ACHN (cell line): ENCODE measurements around the gene RAB11FIP3.
A peak's percentile ranks its signal among the peaks of the same experiment; 100 is the strongest.
"Not testable (repeated sequence)": the region's sequence is repeated elsewhere in the genome, so short reads cannot be mapped to it uniquely, and the experiment has no call there.

Source experiments
- DNase-seq: peaks from one replicate; pipeline ENCODE4 v3.0.0-alpha.2; 2015
- in situ Hi-C: cut with HindIII; loops from 2 replicates; pipeline ENCODE4 v1.10.0; 2017; ENCODE audit warnings: low sequenced_read_pairs, low pct_ligation_motif_present, low pct_unique_long_range_greater_than_20kb

Gene RAB11FIP3

GRCh38 chr16:450785-451512, 25.5 kb downstream of the RAB11FIP3 start:
- in situ Hi-C loops = no loop called here

GRCh38 chr16:454397-454940, 29.0 kb downstream of the RAB11FIP3 start:
- in situ Hi-C loops = no loop called here

More at GRCh38 chr16:450785-451512, 25.5 kb downstream of the RAB11FIP3 start:
- DNase-seq = no peak

DNA sequence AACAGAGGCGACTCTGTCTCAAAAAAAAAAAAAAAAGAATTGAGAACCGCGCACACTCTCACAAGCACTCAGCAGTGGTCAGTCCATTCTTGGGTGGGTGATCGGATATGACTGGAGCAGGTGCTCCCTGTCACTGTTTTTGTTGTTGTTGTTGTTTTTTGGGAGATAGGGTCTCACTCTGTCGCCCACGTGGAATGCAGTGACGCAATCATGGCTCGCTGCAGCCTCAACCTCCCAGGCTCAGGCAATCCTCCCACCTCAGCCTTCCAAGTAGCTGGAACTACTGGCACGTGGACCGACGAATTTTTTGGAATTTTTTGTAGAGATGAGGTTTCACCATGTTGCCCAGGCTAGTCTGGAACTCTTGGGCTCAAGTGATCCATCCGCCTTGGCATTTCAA, 30.0 kb downstream of the RAB11FIP3 start:
- in situ Hi-C loops = no loop called here
- DNase-seq = no peak

More at GRCh38 chr16:454397-454940, 29.0 kb downstream of the RAB11FIP3 start:
- DNase-seq = no peak

GRCh38 chr16:456891-457483, 31.5 kb downstream of the RAB11FIP3 start:
- in situ Hi-C loops = no loop called here
- no peak for DNase-seq

GRCh38 chr16:457732-458400, 32.4 kb downstream of the RAB11FIP3 start:
- no peak for DNase-seq
- in situ Hi-C loops = no loop called here

GRCh38 chr16:459761-460160, 34.3 kb downstream of the RAB11FIP3 start:
- in situ Hi-C loops = no loop called here
- no peak for DNase-seq

DNA sequence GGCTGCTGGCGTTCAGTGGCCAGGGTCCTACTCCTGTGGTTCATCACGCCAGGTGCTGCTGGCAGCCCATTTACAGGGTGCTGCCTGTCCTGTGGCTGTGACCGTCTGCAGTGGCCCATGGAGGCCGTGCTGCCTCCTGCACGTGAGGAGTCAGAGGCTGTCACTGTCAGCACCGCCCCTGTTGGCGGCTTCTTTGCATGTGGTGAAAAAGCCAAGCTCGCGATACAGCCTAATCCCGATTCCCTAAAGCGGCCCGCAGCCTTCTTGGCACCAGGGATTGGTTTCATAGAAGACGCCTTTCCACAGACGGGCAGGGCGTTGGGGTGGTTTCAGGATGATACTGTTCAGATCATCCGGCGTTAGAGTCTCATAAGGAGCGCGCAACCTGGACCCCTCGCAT, 35.3 kb downstream of the RAB11FIP3 start:
- in situ Hi-C loops = no loop called here
- no peak for DNase-seq

DNA sequence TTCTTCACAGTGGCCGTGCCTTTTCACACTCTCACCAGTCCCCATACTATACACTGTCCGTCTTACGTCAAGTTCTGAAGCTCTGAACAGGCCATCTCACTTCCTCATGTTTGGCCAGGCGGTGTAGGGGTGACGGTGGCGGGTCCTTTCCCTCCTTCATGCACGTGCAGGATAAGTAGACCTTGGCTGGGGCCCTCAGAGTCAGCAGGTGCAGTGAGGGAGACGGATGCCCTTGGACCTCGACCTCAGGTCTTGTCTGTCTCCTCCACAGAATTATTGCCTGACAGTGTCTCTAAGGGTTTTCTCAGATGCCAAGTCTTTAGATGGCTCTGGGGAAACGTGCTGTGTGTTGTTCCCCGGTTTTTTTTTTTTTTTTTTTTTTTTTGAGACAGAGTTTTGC, 37.6 kb downstream of the RAB11FIP3 start:
- in situ Hi-C loops = no loop called here
- no peak for DNase-seq

DNA sequence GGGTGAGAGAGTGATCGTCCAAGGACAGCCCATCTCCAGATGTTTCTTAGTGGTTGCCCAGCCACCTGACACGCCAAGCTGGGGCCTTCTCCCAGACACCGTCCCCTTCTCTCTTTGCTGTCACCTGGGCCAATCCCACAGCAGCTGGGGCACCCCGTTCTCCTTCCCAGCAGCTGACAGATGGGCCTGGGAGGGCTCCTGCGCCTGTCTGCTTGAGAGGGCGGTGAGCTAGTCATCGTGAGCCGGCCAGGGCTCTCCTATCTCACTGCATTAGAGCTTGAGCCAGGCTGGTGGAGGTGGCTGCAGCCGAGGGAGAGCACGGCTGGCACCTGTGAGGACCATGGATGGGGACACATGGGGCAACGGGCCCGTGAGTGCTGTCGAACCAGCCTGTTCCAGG, 41.2 kb downstream of the RAB11FIP3 start:
- no peak for DNase-seq
- in situ Hi-C loops = no loop called here

DNA sequence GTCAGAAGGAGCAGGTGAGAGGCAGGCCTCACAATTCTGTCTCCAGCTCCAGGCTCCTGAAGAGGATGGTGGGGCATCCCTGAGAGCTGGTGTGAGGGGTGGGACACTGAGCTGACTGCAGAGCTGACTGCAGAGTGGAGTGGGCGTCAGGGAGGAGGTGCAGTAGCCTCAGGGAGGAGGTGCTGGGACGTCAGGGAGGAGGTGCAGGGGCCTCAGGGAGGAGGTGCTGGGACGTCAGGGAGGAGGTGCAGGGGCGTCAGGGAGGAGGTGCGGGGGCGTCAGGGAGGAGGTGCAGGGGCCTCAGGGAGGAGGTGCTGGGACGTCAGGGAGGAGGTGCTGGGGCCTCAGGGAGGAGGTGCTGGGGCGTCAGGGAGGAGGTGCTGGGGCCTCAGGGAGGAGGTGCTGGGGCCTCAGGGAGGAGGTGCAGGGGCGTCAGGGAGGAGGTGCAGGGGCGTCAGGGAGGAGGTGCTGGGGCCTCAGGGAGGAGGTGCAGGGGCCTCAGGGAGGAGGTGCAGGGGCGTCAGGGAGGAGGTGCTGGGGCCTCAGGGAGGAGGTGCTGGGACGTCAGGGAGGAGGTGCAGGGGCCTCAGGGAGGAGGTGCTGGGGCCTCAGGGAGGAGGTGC, 41.9 kb downstream of the RAB11FIP3 start:
- in situ Hi-C loops, DNase-seq: not testable (repeated sequence)

DNA sequence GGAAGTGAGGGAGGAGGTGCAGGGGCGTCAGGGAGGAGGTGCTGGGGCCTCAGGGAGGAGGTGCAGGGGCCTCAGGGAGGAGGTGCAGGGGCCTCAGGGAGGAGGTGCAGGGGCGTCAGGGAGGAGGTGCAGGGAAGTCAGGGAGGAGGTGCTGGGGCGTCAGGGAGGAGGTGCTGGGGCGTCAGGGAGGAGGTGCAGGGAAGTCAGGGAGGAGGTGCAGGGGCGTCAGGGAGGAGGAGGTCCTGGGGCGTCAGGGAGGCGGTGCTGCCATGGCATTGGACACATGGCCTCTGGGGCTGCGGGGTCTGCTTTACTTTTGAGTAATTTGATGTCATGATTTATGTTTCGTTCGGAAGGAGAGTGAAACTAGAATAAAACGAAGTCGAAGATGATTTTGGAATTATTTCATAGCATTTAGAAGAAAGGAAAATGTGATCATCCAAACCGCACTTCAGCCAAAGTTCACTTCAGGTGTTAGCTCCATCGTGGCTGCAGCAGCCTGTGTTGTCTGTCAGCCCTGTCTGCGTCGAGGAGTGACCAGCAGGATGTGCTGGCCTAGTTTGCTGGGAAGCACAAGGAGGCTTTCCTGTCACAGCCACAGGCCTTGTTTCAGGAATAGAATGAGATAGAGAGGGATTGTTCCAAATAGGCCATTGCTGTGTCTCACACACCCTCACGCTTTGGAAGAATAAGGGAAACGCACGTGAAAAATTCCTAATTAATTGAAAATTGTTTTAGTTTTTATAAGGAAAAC, 42.8 kb downstream of the RAB11FIP3 start:
- in situ Hi-C loops = no loop called here
- DNase-seq = no peak

DNA sequence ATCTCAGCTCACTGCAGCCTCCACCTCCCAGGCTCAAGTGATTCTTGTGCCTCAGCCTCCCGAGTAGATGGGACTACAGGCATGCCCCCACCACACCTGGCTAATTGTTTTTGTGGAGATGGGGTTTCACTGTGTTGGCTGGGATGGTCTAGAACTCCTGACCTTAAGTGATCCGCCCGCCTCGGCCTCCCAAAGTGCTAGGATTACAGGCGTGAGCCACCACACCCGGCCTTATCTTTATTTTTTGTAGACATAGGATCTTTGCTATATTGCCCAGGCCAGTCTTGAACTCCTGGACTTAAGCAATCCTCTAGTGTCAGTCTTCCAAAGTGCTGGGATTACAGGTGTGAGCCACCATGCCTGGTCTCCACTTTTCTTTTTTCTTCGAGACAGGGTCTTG, 44.0 kb downstream of the RAB11FIP3 start:
- DNase-seq, in situ Hi-C loops: not testable (repeated sequence)

- in situ Hi-C loops = no loop called here
- DNase-seq = no peak
Observed at GRCh38 chr16:470418-470817, 45.0 kb downstream of the RAB11FIP3 start.

- in situ Hi-C loops = no loop called here
- peak; percentile 27 for DNase-seq
Observed at GRCh38 chr16:471353-472198, 46.1 kb downstream of the RAB11FIP3 start.

- in situ Hi-C loops = no loop called here
- no peak for DNase-seq
Observed at GRCh38 chr16:472199-472504, 46.7 kb downstream of the RAB11FIP3 start.

GRCh38 chr16:473046-474043, 47.9 kb downstream of the RAB11FIP3 start:
- in situ Hi-C loops = no loop called here
- DNase-seq = no peak
